Cardiac fibroblast (primary cell): ENCODE results near the gene DCXR.

Experiments used
- DNase-seq, 2 donors: peaks; one replicate each; pipeline versions ENCODE4 v3.0.0 to v3.0.0-alpha.2; 2010; ENCODE audit warnings: low read depth in 2 of 2
- H3K4me3 ChIP-seq, 2 donors: replicated peaks in 1 of 2; 1 replicate in 1 of 2; 2 replicates in 1 of 2; pipeline ENCODE4 v1.5.1; 2011; ENCODE audit warnings: low read depth in 2 of 2, low read length in 2 of 2, mild to moderate bottlenecking in 2 of 2, moderate library complexity in 1 of 2
- TF ChIP-seq, protein P1 (sequence below): IDR thresholded peaks from one replicate; pipeline ENCODE4 v1.5.1; 2011; ENCODE audit warnings: low read depth, mild to moderate bottlenecking, low read length, inconsistent platforms

DCXR gene

DNA sequence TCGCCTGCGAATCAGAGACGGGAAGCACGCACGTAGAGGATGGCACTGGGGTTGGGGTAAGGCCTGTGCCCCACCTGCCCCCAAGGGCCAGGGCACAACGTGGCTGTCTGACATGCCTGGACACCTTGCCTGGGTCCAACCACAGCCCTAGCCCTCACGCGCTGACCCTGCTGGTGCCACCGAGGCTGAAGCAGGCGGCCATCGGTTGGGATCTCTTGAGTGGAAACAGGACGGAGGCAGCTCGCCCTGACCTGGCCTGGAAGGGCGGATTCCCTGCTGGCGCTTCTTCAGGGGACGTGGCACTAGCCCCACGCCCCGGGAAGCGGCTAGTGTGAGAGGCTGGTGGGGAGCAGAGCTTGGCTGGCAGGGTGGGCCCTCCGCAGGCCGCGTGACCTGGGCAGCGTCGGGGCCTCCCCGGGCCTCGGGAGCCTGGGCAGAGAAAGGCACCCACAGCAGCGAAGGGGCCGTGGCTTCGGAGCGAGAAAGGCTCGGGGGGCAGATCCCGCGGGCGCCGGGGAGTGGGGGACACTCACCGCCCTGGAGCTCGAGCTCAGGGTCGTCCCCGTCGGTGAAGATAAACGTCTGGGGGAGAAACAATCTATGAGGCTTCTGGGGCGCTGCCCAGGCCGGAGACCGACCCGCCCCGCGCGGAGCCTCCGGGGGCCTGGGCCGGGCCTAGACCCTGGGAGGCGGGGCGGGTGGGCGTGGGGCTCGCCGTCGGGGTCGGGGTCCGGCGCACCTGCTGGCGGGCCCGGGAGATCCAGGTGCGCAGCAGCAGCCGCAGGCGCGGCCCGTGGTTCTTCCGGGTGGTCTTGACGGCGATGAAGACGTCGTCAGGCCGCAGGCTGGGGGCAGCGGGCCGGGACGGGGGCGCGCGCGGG, 13.5 kb upstream of the DCXR start:
- DNase-seq, result no peak
- TF ChIP-seq, protein P1, sequence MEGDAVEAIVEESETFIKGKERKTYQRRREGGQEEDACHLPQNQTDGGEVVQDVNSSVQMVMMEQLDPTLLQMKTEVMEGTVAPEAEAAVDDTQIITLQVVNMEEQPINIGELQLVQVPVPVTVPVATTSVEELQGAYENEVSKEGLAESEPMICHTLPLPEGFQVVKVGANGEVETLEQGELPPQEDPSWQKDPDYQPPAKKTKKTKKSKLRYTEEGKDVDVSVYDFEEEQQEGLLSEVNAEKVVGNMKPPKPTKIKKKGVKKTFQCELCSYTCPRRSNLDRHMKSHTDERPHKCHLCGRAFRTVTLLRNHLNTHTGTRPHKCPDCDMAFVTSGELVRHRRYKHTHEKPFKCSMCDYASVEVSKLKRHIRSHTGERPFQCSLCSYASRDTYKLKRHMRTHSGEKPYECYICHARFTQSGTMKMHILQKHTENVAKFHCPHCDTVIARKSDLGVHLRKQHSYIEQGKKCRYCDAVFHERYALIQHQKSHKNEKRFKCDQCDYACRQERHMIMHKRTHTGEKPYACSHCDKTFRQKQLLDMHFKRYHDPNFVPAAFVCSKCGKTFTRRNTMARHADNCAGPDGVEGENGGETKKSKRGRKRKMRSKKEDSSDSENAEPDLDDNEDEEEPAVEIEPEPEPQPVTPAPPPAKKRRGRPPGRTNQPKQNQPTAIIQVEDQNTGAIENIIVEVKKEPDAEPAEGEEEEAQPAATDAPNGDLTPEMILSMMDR, result no peak
- H3K4me3 ChIP-seq, result peak overlapping the region; percentile 51 to 80

DNA sequence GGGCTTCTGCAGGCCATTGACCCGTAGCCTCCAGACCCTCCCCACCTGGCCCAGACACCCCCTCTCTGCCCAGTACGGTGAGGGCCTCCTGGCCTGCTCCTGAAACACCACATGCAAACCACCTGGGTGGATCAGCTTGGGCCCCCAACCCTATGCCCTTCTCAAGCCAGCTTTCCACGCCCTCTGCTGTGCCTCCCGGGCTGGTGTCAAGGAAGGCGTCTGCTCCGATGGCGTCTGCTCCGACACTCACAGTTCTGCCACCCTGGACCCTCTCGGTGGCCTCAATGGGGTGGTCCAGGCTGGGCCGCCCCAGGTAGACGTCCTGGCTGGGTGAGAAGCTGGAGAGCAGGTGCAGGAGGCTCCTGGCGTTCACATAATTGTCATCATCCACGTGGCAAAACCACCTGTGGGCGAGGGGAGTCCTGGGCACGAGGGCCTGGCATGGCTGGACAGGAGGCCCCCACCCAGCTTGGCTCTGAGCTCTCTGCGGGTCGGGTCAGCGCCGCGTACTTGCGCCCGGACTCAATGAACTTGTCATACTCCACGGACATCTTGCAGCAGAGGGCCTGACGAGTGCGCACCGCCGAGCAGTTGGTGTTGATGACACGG, 12.8 kb upstream of the DCXR start:
- H3K4me3 ChIP-seq, result peak overlapping the region; percentile 51 to 80
- no peak for DNase-seq
- TF ChIP-seq, protein P1, result no peak

DNA sequence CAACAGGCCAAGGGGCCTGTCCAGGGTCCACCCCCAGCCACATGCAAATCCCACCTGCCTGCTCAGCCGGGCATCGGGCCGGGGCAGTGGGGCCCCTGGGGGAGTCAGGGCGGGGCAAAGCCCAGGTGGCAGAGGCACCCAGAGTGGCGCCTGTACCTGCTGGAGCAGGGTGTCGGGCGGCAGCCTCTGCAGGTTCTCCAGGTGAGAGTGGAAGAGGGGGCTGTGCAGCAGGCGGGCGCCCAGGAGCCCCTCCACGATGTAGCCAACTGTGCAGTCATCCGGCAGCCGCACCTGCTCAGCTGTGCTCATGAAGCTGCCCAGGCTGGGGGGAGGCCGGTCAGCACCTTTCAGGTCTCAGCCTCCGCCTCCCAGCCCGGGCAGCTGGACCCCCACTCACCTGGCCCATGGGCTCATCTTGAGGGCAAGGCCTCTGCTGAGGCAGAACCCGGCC, 12.0 kb upstream of the DCXR start:
- H3K4me3 ChIP-seq, result no peak overlapping the region
- no peak for DNase-seq
- TF ChIP-seq, protein P1, result no peak

DNA sequence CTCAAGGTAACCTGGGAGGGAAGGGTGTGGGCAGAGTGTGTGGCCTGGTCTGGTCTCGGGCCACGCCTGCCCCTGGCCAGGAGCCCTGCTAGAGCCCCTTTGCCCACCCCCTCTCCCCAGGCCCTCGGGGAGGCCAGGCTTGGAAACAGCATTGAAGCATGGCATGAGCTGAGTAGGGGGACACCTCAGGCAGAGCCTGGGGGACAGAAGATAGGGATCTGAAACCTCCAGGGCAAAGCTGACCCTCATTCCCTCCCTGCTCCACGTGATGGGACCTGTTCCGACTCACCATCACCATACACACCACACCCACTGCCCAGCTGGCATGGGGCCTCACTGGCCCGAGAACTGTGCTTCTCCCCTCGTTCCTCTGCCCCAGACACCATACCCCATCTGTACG, 11.6 kb upstream of the DCXR start:
- no peak for DNase-seq
- H3K4me3 ChIP-seq, result no peak overlapping the region
- TF ChIP-seq, protein P1, result no peak

DNA sequence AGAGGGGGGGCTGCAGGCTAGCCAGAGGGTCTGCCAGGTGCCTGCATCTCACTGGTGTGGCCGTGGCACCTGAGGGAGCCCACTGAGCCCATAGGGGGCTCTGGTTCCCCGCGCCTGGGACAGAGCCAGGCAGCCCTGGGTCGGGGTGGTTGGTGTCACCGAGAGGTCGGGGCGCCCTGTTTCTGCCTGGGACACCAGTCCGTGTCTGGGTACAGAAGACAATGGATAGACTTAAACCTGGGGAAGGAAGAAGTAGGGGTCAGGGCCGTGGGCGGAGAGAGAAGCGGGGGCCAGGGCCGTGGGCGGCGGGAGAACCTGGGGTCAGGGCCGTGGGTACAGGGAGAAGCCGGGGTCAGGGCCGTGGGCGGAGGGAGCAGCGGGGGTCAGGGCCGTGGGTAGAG, 11.1 kb upstream of the DCXR start:
- no peak for DNase-seq
- H3K4me3 ChIP-seq, result no peak overlapping the region
- TF ChIP-seq, protein P1, result no peak

DNA sequence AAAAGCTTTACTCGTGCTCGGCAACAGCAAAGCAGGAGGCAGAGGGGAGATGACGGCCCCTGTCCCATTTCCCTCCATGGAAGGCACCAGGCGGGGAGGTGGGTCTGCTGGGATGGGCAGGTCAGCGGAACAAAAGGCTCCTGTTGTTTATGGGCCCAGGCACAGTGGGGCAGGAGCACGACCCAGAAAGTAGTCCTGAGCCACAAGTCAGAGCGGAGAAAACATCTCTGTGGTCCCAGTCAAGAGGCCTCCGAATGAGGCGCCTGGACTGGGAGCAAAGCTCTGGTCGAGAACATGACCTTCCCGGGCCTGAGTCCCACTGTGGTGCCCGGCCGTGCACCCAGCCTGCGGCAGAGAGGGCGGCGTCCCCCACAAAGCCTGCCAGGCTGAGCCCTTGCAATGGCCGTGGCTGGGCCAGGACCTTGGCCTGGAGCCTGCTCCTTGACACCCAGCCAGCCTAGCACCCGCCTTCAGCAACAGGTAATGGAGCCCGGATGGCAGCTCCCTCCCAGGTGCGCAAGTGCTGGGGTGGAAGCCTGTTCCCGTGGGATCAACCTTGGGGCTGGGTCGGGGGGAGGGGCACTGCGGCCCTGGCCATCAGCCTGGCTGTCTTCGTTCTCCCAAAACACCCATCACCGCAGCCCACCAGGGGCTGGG, 10.5 kb upstream of the DCXR start:
- TF ChIP-seq, protein P1, result no peak
- no peak for DNase-seq
- no peak overlapping the region for H3K4me3 ChIP-seq
